ENCODE measurements around the gene TNNT1. TPM values are rescaled to one million over a fixed set of nuclear protein-coding genes. Genes with fewer than 3 reads are reported as not detected.
A peak's percentile ranks its signal among the peaks of the same experiment; 100 is the strongest.
"Not testable (repeated sequence)": the region's sequence is repeated elsewhere in the genome, so short reads cannot be mapped to it uniquely, and the experiment has no call there.

TNNT1 gene
- total RNA-seq, 1 donor from 2014 or later, result 1.2 TPM

DNA sequence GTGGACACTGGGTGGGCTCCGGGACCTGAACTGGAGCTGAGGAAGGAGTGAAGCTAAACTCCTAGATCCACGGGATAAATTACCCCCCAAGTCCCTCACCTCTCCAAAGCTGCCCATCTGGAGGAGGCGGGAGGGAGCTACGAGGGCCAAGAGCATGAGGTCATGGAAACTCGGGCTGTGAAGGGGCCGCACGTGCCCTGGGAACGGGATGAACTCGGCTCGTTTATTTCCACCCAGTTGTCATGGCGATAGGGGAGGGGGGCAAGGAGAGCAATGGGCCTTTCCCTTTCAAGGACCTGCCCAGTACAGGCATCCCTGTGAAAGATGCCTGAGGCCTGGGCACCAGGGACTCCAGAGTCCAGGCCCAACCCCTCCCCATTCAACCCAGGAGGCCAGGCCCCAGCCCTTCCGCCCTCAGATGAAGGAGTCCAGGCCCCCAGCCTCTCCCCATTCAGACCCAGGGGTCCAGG lies 35.4 kb downstream of the TNNT1 start:
- Histone ChIP-seq H3K9me3 (no peaks in the 10 kb centered on the region), H3K27ac (peak overlapping the region; percentile 80), H3K4me1 (peaks cover 26% of the 10 kb centered on the region), H3K27me3 (no peaks in the 10 kb centered on the region), H3K4me3 (no peak overlapping the region), H3K36me3 (peaks cover 10% of the 10 kb centered on the region)
- DNase-seq, result peak; percentile 83
- ATAC-seq, result peak; percentile 25
- TF ChIP-seq, protein P1, sequence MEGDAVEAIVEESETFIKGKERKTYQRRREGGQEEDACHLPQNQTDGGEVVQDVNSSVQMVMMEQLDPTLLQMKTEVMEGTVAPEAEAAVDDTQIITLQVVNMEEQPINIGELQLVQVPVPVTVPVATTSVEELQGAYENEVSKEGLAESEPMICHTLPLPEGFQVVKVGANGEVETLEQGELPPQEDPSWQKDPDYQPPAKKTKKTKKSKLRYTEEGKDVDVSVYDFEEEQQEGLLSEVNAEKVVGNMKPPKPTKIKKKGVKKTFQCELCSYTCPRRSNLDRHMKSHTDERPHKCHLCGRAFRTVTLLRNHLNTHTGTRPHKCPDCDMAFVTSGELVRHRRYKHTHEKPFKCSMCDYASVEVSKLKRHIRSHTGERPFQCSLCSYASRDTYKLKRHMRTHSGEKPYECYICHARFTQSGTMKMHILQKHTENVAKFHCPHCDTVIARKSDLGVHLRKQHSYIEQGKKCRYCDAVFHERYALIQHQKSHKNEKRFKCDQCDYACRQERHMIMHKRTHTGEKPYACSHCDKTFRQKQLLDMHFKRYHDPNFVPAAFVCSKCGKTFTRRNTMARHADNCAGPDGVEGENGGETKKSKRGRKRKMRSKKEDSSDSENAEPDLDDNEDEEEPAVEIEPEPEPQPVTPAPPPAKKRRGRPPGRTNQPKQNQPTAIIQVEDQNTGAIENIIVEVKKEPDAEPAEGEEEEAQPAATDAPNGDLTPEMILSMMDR (IDR thresholded peaks at IDR 0.05), result no peak
- intact Hi-C loops (cut with DNase I), result no loop called here

DNA sequence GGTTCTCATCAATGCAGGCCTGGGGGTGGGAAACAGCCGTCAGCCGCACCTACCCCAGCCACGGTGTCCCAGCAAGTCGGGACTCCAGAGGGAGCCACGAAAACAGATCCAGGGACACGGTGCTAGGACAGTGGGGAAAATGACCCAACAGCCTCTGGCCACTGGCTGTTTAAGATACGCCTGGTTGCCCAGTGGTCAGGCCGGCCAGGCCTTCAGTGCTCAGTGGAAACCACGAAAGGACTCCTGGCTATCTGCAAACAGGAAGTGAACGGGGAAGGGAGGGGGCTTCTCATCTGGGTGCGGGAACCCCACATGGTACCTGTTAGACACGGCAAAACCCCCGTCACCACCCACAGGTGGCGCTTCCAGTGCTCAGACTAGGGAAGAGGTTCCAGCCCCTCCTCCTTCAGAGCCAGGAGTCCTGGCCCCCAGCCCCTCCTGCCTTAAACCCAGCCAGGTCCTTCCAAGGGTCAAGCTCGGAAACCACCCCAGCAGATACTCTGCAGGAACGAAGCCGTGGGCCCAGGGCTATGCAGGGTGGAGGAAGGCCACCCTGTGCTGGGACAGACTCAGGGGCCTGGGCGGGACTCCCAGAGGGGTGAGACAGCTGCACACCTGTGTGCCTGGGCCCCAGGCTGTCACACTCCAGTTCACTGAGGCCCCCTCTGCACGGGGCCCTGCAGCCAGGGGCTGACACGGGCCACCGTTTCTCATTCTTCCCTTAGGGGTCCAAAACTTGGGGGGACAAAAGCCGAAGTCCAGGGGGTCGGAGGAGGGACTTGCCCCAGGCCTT lies 36.0 kb downstream of the TNNT1 start:
- TF ChIP-seq, protein P1 (IDR thresholded peaks at IDR 0.05), result no peak
- no peaks in the 10 kb centered on the region for H3K9me3 ChIP-seq
- no peaks in the 10 kb centered on the region for H3K27me3 ChIP-seq
- H3K4me1 ChIP-seq, result peaks cover 20% of the 10 kb centered on the region
- peaks cover 10% of the 10 kb centered on the region for H3K36me3 ChIP-seq
- H3K4me3 ChIP-seq, result no peak overlapping the region
- peak overlapping the region; percentile 80 for H3K27ac ChIP-seq
- peak; percentile 60 for DNase-seq
- intact Hi-C loops (cut with DNase I), result no loop called here
- ATAC-seq, result no peak

DNA sequence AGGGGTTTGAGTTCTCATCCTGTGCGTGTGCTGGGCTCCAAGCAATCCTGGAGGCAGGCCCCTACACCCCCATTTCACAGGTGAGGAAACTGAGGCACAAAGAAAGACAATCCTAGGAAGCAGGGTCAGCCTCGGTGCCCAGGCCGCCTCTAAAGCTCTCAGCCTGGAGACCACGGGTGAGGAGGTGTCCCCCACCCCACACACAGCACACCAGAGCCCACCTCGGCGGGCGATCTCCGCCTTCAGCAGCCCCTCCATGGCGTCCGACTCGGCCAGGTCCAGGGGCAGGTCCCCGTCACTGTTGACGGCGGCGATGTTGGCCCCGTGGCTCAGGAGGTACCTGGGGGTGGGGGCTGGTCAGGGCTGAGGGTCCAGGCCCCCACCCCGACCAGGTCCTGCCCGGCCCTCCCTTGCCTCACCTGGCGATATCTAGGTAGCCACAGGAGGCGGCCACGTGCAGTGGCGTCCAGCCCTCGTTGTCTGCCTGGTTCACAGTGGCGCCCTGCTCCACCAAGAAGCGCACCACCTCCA lies 36.7 kb downstream of the TNNT1 start:
- DNase-seq (no peak), ATAC-seq (no peak)
- Histone ChIP-seq H3K27ac (no peak overlapping the region), H3K4me1 (peaks cover 20% of the 10 kb centered on the region), H3K36me3 (peaks cover 10% of the 10 kb centered on the region), H3K27me3 (no peaks in the 10 kb centered on the region), H3K9me3 (no peaks in the 10 kb centered on the region), H3K4me3 (no peak overlapping the region)
- TF ChIP-seq, protein P1 (IDR thresholded peaks at IDR 0.05), result no peak
- intact Hi-C loops (cut with DNase I), result no loop called here

DNA sequence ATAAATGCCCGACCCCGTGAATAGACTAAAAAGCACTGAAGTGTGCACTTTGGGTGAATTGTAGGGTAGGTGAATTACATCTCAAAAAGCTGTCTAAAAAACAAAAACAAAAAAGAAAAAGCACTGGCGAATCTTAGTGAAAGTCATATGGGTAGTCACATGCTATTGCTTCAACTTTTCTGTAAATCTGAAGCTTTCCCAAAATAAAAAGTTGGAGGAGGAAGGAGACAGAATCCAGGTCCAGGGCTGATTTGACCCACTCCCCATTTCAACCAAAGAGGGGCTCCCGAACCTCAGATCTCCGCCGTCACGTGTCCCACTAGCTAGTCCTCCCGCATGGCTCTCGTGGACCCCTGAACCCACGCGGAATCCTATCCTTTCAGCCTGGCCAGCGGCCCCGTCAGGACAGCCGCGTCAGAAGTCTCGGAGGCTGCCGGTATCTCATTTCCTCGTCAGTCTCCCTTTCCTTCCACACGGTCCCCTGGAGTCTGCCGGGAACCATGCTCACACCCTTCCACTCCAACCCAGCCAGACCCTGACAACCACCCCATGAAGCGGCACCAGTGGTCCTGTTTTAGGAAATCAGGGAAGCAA lies 37.7 kb downstream of the TNNT1 start:
- TF ChIP-seq, protein P1 (IDR thresholded peaks at IDR 0.05), result no peak
- Histone ChIP-seq H3K27ac (no peak overlapping the region), H3K4me1 (peaks cover 18% of the 10 kb centered on the region), H3K4me3 (no peak overlapping the region), H3K9me3 (no peaks in the 10 kb centered on the region), H3K27me3 (no peaks in the 10 kb centered on the region), H3K36me3 (peaks cover 10% of the 10 kb centered on the region)
- DNase-seq (no peak), ATAC-seq (no peak)
- intact Hi-C loops (cut with DNase I), result no loop called here

DNA sequence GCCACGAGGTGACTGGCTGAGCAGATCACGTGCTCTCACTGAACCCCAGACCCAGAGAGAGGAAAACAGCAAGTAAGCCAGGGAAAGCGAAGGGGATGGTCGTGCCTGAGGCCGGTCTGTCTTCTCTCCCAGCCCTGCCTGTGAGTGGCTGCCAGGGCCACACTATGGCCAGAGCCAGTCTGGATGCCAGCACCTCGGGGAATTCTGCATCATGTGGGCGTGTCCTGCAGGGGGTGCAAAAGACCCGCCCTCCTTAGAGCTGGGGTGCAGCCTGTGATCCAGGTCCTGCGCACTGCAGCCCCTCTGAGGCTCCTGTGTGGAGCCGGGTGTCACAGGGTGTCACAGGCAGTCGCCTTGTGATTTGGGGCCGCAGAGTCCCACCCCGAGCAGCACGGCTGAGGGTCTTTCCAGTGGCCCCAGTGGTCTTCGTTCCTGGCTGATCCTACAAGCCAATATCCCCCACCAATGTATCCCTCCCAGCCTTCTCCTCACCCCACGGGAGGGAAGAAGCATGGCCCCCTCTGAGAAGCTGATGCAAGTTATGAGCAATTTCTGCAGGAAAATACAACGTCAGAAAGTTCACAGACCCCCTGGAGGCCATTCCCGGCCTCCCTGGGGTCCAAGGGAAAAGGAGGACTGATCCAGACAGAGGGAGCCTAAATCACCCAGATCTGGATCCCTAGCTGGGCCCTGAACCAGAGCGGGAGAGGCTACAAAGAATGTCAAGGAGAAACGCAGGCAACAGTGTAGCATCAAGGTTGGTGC lies 39.3 kb downstream of the TNNT1 start:
- H3K9me3 ChIP-seq, result no peaks in the 10 kb centered on the region
- peaks cover 10% of the 10 kb centered on the region for H3K36me3 ChIP-seq
- TF ChIP-seq, protein P1 (IDR thresholded peaks at IDR 0.05), result no peak
- H3K4me1 ChIP-seq, result peaks cover 4% of the 10 kb centered on the region
- H3K4me3 ChIP-seq, result no peak overlapping the region
- no peaks in the 10 kb centered on the region for H3K27me3 ChIP-seq
- intact Hi-C loops (cut with DNase I), result no loop called here
- peak; percentile 6 for DNase-seq
- H3K27ac ChIP-seq, result no peak overlapping the region
- no peak for ATAC-seq

DNA sequence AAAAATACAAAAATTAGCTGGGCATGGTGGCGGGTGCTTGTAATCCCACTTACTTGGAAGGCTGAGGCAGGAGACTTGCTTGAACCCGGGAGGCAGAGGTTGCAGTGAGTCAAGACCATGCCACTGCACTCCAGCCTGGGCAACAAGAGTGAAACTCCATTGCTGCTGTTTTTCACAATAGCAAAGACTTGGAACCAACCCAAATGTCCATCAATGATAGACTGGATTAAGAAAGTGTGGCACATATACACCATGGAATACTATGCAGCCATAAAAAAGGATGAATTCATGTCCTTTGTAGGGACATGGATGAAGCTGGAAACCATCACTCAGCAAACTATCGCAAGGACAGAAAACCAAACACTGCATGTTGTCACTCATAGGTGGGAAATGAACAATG lies 41.8 kb downstream of the TNNT1 start:
- H3K4me1 ChIP-seq; H3K9me3 ChIP-seq; H3K4me3 ChIP-seq; H3K27ac ChIP-seq; ATAC-seq; intact Hi-C loops (cut with DNase I); H3K27me3 ChIP-seq; DNase-seq: not testable (repeated sequence)
- H3K36me3 ChIP-seq, result peaks cover 24% of the 10 kb centered on the region
